ENCODE data around the gene SLC39A12. TPM values are rescaled to one million over a fixed set of nuclear protein-coding genes. Genes with fewer than 3 reads are reported as not detected.

Gene SLC39A12
- total and polyA plus RNA-seq, 10 of the 15 experiments (the other 5 are each of a cell fraction or from before 2014, with no cell fraction given), result 0.47 to 1.5 (median 0.68) TPM; not detected in 1

- TF ChIP-seq ATF2 (IDR thresholded peaks at IDR 0.05; ENCODE audit: low read length), result peak; percentile 87
- no peak for TF ChIP-seq CBX3 (IDR thresholded peaks at IDR 0.05; ENCODE audit: borderline replicate concordance, low read depth)
- no peak for TF ChIP-seq TBL1XR1 (IDR thresholded peaks at IDR 0.05; ENCODE audit: low read depth, low read length)
- TF ChIP-seq MTA2 (IDR thresholded peaks at IDR 0.05; ENCODE audit: low read depth), result peak; percentile 96
- peak; percentile 97 for TF ChIP-seq RUNX3 (IDR thresholded peaks at IDR 0.05; ENCODE audit: low read length)
- TF ChIP-seq ZSCAN29 (IDR thresholded peaks at IDR 0.05), result peak; percentile 10; the same call in 1 of the 2 replicates
- TF ChIP-seq, protein P1, sequence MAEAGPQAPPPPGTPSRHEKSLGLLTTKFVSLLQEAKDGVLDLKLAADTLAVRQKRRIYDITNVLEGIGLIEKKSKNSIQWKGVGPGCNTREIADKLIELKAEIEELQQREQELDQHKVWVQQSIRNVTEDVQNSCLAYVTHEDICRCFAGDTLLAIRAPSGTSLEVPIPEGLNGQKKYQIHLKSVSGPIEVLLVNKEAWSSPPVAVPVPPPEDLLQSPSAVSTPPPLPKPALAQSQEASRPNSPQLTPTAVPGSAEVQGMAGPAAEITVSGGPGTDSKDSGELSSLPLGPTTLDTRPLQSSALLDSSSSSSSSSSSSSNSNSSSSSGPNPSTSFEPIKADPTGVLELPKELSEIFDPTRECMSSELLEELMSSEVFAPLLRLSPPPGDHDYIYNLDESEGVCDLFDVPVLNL (IDR thresholded peaks at IDR 0.05; ENCODE audit: low read depth, low read length), result no peak
- TF ChIP-seq, protein P2, sequence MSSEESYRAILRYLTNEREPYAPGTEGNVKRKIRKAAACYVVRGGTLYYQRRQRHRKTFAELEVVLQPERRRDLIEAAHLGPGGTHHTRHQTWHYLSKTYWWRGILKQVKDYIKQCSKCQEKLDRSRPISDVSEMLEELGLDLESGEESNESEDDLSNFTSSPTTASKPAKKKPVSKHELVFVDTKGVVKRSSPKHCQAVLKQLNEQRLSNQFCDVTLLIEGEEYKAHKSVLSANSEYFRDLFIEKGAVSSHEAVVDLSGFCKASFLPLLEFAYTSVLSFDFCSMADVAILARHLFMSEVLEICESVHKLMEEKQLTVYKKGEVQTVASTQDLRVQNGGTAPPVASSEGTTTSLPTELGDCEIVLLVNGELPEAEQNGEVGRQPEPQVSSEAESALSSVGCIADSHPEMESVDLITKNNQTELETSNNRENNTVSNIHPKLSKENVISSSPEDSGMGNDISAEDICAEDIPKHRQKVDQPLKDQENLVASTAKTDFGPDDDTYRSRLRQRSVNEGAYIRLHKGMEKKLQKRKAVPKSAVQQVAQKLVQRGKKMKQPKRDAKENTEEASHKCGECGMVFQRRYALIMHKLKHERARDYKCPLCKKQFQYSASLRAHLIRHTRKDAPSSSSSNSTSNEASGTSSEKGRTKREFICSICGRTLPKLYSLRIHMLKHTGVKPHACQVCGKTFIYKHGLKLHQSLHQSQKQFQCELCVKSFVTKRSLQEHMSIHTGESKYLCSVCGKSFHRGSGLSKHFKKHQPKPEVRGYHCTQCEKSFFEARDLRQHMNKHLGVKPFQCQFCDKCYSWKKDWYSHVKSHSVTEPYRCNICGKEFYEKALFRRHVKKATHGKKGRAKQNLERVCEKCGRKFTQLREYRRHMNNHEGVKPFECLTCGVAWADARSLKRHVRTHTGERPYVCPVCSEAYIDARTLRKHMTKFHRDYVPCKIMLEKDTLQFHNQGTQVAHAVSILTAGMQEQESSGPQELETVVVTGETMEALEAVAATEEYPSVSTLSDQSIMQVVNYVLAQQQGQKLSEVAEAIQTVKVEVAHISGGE (CRISPR knock-in tag; IDR thresholded peaks at IDR 0.05), result no peak
- peak; percentile 87 for TF ChIP-seq JUNB (IDR thresholded peaks at IDR 0.05)
- TF ChIP-seq PKNOX1 (IDR thresholded peaks at IDR 0.05), result peak; percentile 85
- TF ChIP-seq MEF2B (IDR thresholded peaks at IDR 0.05; ENCODE audit: partially characterized antibody, poor library complexity, severe bottlenecking), result peak; percentile 68
- peak; percentile 83; the same call in 1 of the 2 replicates for TF ChIP-seq FOXM1 (IDR thresholded peaks at IDR 0.05; ENCODE audit: low read depth, low read length)
- peak; percentile 82 for TF ChIP-seq TCF7 (IDR thresholded peaks at IDR 0.05; ENCODE audit: borderline replicate concordance)
- TF ChIP-seq SREBF1 (IDR thresholded peaks at IDR 0.05; ENCODE audit: low read length), result no peak
- no peak for TF ChIP-seq CUX1 (IDR thresholded peaks at IDR 0.05; ENCODE audit: insufficient replicate concordance, low read depth, low read length)
- TF ChIP-seq, protein P3, sequence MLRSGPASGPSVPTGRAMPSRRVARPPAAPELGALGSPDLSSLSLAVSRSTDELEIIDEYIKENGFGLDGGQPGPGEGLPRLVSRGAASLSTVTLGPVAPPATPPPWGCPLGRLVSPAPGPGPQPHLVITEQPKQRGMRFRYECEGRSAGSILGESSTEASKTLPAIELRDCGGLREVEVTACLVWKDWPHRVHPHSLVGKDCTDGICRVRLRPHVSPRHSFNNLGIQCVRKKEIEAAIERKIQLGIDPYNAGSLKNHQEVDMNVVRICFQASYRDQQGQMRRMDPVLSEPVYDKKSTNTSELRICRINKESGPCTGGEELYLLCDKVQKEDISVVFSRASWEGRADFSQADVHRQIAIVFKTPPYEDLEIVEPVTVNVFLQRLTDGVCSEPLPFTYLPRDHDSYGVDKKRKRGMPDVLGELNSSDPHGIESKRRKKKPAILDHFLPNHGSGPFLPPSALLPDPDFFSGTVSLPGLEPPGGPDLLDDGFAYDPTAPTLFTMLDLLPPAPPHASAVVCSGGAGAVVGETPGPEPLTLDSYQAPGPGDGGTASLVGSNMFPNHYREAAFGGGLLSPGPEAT (IDR thresholded peaks at IDR 0.05; ENCODE audit: low read depth), result peak; percentile 76; the same call in 1 of the 2 replicates
- TF ChIP-seq MTA3 (IDR thresholded peaks at IDR 0.05; ENCODE audit: borderline replicate concordance, low read length), result peak; percentile 70
Measured at GRCh38 chr10:17984056-17984455, 32.3 kb downstream of the SLC39A12 start (continued).
